SU-DHL-6 (cell line): ENCODE measurements around the gene REXO1.

Source experiments
- H2AFZ ChIP-seq: fragments of 200-600 bp; sonication (generic); 2 replicates; pipeline ENCODE4 v1.6.1; 2014; ENCODE audit warnings: low read depth, mild to moderate bottlenecking, moderate library complexity, mixed read lengths, antibody characterized with exemption, low read length; ENCODE audit not compliant: severe bottlenecking
- H3F3A ChIP-seq: fragments of 200-600 bp; shearing (Covaris generic); 2 replicates; pipeline ENCODE4 v1.6.0; 2016; ENCODE audit warnings: antibody characterized with exemption, mild to moderate bottlenecking; ENCODE audit not compliant: insufficient read depth
- H3K27ac ChIP-seq: fragments of 200-600 bp; sonication (generic); 2 replicates; pipeline ENCODE4 v1.5.1; 2016; ENCODE audit warnings: low read depth, mild to moderate bottlenecking, low read length, moderate library complexity, mixed read lengths
- H3K27me3 ChIP-seq: fragments of 200-600 bp; sonication (generic), shearing (Covaris generic); 2 replicates; pipeline ENCODE4 v1.6.0; 2014; ENCODE audit warnings: mild to moderate bottlenecking, low read length
- H3K36me3 ChIP-seq: fragments of 200-600 bp; sonication (generic); 2 replicates; pipeline ENCODE4 v1.6.1; 2014; ENCODE audit warnings: mild to moderate bottlenecking, low read length, mixed read lengths
- H3K4me2 ChIP-seq: fragments of 300-600, 200-600 bp; shearing (Covaris generic), sonication (generic); 2 replicates; pipeline ENCODE4 v1.6.0; 2014; ENCODE audit warnings: low read length, low read depth, mild to moderate bottlenecking; ENCODE audit not compliant: poor library complexity, severe bottlenecking
- H3K4me3 ChIP-seq: fragments of 200-600 bp; sonication (generic); 2 replicates; pipeline ENCODE4 v1.5.1; 2014; ENCODE audit warnings: antibody characterized with exemption, low read length, mild to moderate bottlenecking, mixed read lengths; ENCODE audit not compliant: insufficient read depth, poor library complexity, severe bottlenecking
- H3K79me2 ChIP-seq: fragments of 200-600 bp; sonication (generic); 2 replicates; pipeline ENCODE4 v1.6.1; 2014; ENCODE audit warnings: mild to moderate bottlenecking, low read length, moderate library complexity; ENCODE audit not compliant: insufficient read depth
- H3K9ac ChIP-seq: fragments of 200-600 bp; sonication (generic); 2 replicates; pipeline ENCODE4 v1.7.0; 2014; ENCODE audit warnings: mild to moderate bottlenecking, low read length
- H3K9me2 ChIP-seq: fragments of 200-600 bp; sonication (generic); replicated peaks from 2 replicates; pipeline ENCODE4 v1.6.1; 2014; ENCODE audit warnings: low read length; ENCODE audit not compliant: insufficient read depth
- H3K9me3 ChIP-seq: fragments of 200-600 bp; sonication (generic); 2 replicates; pipeline ENCODE4 v1.6.1; 2014; ENCODE audit warnings: low read length, mixed read lengths; ENCODE audit not compliant: insufficient read depth
- H4K20me1 ChIP-seq: fragments of 200-600 bp; sonication (generic); 2 replicates; pipeline ENCODE4 v1.6.1; 2014; ENCODE audit warnings: low read depth, mild to moderate bottlenecking, antibody characterized with exemption, low read length, moderate library complexity, mixed read lengths
- EZH2phosphoT487 ChIP-seq: fragments of 200-600 bp; sonication (generic), shearing (Covaris generic); conservative IDR thresholded peaks from 2 replicates; pipeline ENCODE4 v1.6.1; 2018; ENCODE audit warnings: mild to moderate bottlenecking, antibody characterized with exemption, low read length, moderate library complexity, mixed read lengths
- TF ChIP-seq, protein P1 (sequence below): fragments of 200-600 bp; sonication (generic); IDR thresholded peaks from one replicate; pipeline ENCODE4 v1.5.1; 2017; ENCODE audit warnings: antibody characterized with exemption, mild to moderate bottlenecking, low read length, moderate library complexity; ENCODE audit not compliant: insufficient read depth, poor library complexity, severe bottlenecking

REXO1 gene

DNA sequence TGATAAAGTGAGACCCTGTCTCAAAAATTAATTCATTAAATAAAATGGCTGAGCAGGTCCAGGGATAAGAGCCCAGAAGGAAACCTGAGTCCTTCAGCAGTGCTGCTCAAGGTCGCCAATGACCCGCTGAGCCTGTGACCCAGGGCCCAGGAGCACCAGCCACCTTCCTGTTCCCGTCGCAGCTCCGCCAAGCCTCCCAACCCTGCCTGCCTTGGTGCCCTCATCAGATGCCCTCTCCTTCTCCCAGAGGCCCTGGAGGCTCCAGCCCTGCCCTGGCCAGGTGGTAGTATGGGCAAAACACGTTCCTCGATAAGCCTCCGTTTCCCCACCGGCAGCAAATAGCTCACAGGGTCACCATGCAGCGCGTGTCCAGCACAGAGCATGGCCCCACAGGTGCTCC is 2.6 kb downstream of the REXO1 start:
- Histone ChIP-seq H3K79me2 (peaks cover 75% of the 10 kb centered on the region), H3K9ac (no peak overlapping the region), H3K27me3 (no peaks in the 10 kb centered on the region), H3F3A (peaks cover 13% of the 10 kb centered on the region), H3K4me3 (no peak overlapping the region), H3K4me2 (no peak overlapping the region), H4K20me1 (peaks cover 7% of the 10 kb centered on the region; the same call in 1 of the 2 replicates), H3K9me3 (no peaks in the 10 kb centered on the region), H2AFZ (no peak overlapping the region), H3K27ac (no peak overlapping the region), H3K9me2 (no peaks in the 10 kb centered on the region), H3K36me3 (no peaks in the 10 kb centered on the region)
- TF ChIP-seq EZH2phosphoT487: no peak
- TF ChIP-seq, protein P1, sequence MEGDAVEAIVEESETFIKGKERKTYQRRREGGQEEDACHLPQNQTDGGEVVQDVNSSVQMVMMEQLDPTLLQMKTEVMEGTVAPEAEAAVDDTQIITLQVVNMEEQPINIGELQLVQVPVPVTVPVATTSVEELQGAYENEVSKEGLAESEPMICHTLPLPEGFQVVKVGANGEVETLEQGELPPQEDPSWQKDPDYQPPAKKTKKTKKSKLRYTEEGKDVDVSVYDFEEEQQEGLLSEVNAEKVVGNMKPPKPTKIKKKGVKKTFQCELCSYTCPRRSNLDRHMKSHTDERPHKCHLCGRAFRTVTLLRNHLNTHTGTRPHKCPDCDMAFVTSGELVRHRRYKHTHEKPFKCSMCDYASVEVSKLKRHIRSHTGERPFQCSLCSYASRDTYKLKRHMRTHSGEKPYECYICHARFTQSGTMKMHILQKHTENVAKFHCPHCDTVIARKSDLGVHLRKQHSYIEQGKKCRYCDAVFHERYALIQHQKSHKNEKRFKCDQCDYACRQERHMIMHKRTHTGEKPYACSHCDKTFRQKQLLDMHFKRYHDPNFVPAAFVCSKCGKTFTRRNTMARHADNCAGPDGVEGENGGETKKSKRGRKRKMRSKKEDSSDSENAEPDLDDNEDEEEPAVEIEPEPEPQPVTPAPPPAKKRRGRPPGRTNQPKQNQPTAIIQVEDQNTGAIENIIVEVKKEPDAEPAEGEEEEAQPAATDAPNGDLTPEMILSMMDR: no peak

DNA sequence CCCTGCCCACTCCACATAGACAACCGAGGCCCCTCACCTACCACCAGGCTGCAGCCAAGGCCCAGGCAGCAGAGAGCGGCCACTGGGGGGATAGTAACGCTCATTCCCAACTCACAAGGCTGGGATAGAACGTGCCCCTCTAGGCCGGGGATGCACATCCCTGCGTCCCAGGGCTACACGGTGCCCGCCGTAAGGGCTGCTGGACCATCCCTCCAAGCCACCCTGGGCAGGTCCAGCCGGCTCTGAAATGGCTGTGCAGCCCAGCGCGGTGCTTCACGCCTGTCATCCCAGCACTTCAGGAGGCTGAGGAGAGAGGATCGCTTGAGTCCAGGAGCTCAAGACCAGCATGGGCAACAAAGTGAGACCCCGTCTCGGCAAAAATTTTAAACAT is 3.2 kb downstream of the REXO1 start:
- TF ChIP-seq, protein P1: no peak
- no peak for TF ChIP-seq EZH2phosphoT487
- Histone ChIP-seq H3K9me2 (no peaks in the 10 kb centered on the region), H3K27ac (no peak overlapping the region), H4K20me1 (peaks cover 7% of the 10 kb centered on the region; the same call in 1 of the 2 replicates), H3K4me2 (no peak overlapping the region), H3K79me2 (peaks cover 80% of the 10 kb centered on the region), H3F3A (peaks cover 13% of the 10 kb centered on the region), H3K36me3 (no peaks in the 10 kb centered on the region), H3K9me3 (no peaks in the 10 kb centered on the region), H3K27me3 (no peaks in the 10 kb centered on the region), H3K9ac (no peak overlapping the region), H3K4me3 (no peak overlapping the region), H2AFZ (no peak overlapping the region)

DNA sequence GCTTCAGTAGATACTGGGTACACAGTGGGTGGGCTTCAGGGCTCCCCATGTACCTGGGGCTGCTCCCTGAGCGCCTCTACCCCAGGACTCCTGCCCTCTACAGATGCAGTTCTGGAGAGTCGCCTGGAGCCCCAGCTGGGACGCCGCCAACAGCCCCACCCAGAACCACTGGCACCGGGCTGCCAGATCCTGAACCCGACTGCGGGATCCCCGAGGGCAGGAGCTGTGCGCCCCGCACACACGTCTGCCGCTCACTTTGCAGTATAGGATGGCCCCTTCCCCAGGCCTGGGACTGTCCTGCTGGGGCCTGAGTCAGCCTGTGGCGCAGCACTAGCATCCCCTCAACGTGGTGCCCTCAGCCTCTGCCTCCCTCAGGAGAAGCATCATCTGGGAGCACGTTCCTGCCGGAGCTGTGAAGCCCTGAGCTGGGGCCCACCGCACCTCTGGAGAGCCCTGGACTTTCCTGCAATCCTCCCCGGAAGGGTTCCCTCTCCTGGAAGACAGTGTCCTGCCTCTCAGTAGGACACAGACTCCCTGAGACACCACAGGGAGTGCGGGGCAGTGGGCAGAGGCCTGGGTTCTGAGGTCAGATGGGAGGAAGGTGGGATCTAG is 3.7 kb downstream of the REXO1 start:
- Histone ChIP-seq H3K9ac (no peak overlapping the region), H3K27me3 (no peaks in the 10 kb centered on the region), H4K20me1 (peaks cover 7% of the 10 kb centered on the region; the same call in 1 of the 2 replicates), H3F3A (peaks cover 8% of the 10 kb centered on the region), H3K79me2 (peaks cover 86% of the 10 kb centered on the region), H3K4me2 (no peak overlapping the region), H2AFZ (no peak overlapping the region), H3K4me3 (no peak overlapping the region), H3K36me3 (no peaks in the 10 kb centered on the region), H3K9me2 (no peaks in the 10 kb centered on the region), H3K27ac (no peak overlapping the region), H3K9me3 (no peaks in the 10 kb centered on the region)
- TF ChIP-seq, protein P1: no peak
- no peak for TF ChIP-seq EZH2phosphoT487
